BLaER1 (cell line): Measurements from ENCODE around the gene HIF1AN.
A peak's percentile ranks its signal among the peaks of the same experiment; 100 is the strongest.

Experiments used
- H3K27ac ChIP-seq: shearing (Covaris generic); formaldehyde crosslinking; 2 replicates; pipeline ENCODE4 v1.8.1; 2022
- H3K27me3 ChIP-seq: shearing (Covaris generic); formaldehyde crosslinking; 2 replicates; pipeline ENCODE4 v1.8.1; 2022
- H3K36me3 ChIP-seq: shearing (Covaris generic); formaldehyde crosslinking; 2 replicates; pipeline ENCODE4 v1.8.1; 2022
- H3K4me1 ChIP-seq: shearing (Covaris generic); formaldehyde crosslinking; 2 replicates; pipeline ENCODE4 v1.8.1; 2022
- H3K4me2 ChIP-seq: shearing (Covaris generic); formaldehyde crosslinking; 2 replicates; pipeline ENCODE4 v1.8.1; 2022
- H3K4me3 ChIP-seq: shearing (Covaris generic); formaldehyde crosslinking; 2 replicates; pipeline ENCODE4 v1.8.1; 2022
- H3K9ac ChIP-seq: shearing (Covaris generic); formaldehyde crosslinking; 2 replicates; pipeline ENCODE4 v1.8.1; 2022
- H3K9me3 ChIP-seq: shearing (Covaris generic); formaldehyde crosslinking; 2 replicates; pipeline ENCODE4 v1.8.1; 2022
- H4K20me1 ChIP-seq: shearing (Covaris generic); formaldehyde crosslinking; 2 replicates; pipeline ENCODE4 v1.8.1; 2022
- Cebpa-rat ChIP-seq: shearing (Covaris generic); IDR thresholded peaks from 2 replicates; pipeline ENCODE4 v1.8.1; 2022

Gene HIF1AN

DNA sequence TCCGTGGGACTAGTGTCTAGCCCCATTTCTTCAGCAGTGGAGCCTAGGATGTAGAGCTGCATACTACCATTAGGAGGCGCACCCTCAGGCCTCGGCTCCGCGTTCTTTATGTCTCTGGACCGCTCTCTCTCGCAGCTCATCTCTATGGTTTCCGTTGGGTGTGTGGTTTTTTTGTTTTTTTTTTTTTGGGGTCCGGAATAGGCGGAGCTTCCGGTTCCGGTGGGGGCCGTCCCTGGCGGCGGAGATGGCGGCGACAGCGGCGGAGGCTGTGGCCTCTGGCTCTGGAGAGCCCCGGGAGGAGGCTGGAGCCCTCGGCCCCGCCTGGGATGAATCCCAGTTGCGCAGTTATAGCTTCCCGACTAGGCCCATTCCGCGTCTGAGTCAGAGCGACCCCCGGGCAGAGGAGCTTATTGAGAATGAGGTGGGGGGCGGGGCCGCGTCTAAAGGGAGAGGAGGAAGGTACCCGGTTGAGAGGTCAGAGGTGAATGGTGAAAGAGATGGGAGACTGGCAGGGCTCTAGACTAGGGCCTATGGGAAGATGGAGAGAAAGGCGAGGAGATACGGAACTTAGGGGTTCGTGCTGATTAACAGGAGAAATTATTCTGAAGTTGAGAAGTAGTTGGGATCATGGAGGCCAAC is at the start of gene HIF1AN:
TSS of gene HIF1AN (plus strand) at position 229 of the 639 bp plus-strand sequence. CDS start at position 245, 16 bp downstream.
- no peak for TF ChIP-seq Cebpa-rat
- Histone ChIP-seq H3K9ac (peak within 1 kb of the TSS; percentile 75), H3K4me2 (peak within 1 kb of the TSS; percentile 97), H3K4me3 (peak within 1 kb of the TSS; percentile 73), H3K27ac (peak within 1 kb of the TSS; percentile 87), H3K4me1 (peaks cover 44% of the 10 kb centered on the region), H3K9me3 (peaks cover 7% of the 10 kb centered on the region; the same call in 1 of the 2 replicates), H3K36me3 (peaks cover 31% of the 10 kb centered on the region), H3K27me3 (no peaks in the 10 kb centered on the region), H4K20me1 (peaks cover 42% of the 10 kb centered on the region)

DNA sequence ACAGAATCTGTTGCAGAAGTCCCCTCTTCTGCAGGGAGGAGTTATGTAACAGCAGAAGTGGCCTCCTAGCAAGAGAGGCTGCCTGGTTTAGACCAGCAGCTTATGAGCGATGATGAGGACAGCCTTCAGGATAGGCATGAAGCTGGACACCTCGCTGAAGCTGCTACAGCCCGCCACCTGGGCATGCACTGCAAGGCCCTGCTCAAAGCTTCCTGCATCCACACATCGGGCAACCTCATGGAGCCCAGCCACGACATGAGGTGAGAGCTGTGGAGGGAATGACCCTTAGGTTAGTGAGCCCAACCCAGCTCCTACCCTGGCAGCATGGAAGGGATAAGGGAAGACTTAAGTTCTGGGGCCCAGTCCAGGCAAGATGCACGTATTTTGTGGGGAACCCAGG is 48.2 kb upstream of the HIF1AN start:
- Histone ChIP-seq H3K27me3 (peaks cover 30% of the 10 kb centered on the region), H3K4me1 (peaks cover 2% of the 10 kb centered on the region), H3K9me3 (no peaks in the 10 kb centered on the region), H3K27ac (no peak overlapping the region), H4K20me1 (peaks cover 29% of the 10 kb centered on the region), H3K36me3 (peaks cover 73% of the 10 kb centered on the region), H3K9ac (no peak overlapping the region), H3K4me2 (no peak overlapping the region), H3K4me3 (no peak overlapping the region)
- TF ChIP-seq Cebpa-rat, result no peak

DNA sequence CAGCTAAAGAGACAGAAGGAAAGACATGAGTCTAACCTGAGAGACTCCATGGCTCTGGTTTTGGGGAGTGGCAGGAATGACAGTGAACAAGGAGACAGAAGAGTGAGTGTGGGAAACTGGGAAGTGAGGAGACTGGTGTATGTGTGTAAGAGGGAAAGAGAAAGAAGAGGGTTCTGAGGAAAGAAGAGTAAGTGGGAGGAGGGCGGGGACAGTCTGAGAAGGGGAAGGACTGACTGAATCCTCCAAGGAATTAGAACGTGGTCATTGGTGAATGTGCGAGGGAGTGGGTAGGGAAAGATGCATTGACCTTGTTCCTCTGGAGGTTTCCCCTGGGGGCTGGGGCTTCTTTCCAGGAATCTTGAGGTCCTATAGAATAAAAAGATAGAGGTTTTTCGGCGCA is 46.3 kb upstream of the HIF1AN start:
- peaks cover 12% of the 10 kb centered on the region; the same call in 1 of the 2 replicates for H4K20me1 ChIP-seq
- H3K36me3 ChIP-seq, result peaks cover 86% of the 10 kb centered on the region
- H3K27me3 ChIP-seq, result peaks cover 12% of the 10 kb centered on the region
- no peak overlapping the region for H3K9ac ChIP-seq
- H3K4me2 ChIP-seq, result no peak overlapping the region
- H3K9me3 ChIP-seq, result no peaks in the 10 kb centered on the region
- no peaks in the 10 kb centered on the region for H3K4me1 ChIP-seq
- H3K27ac ChIP-seq, result no peak overlapping the region
- H3K4me3 ChIP-seq, result no peak overlapping the region
- TF ChIP-seq Cebpa-rat, result no peak

DNA sequence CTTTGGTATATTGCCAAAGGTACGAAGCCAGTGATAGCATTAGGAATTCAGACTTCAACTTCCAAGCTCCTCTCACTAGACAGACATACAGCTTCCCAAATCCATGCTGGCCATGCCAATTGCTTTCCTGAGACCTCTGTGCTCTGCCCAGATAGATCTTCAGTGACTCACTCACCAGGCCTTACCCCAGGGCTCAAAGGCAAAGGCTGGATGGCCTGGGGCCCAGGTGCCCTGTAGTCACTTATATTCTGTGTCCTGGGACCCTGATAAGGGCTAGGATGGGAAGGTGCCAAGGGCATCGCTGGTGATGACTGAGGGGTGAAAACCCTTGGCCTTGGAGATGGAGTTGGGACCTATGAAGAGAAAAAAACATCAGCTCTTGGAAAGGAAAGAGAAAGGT is 45.2 kb upstream of the HIF1AN start:
- Histone ChIP-seq H3K4me2 (no peak overlapping the region), H3K36me3 (peaks cover 88% of the 10 kb centered on the region), H3K4me3 (no peak overlapping the region), H3K4me1 (no peaks in the 10 kb centered on the region), H3K27ac (no peak overlapping the region), H3K27me3 (peaks cover 3% of the 10 kb centered on the region; the same call in 1 of the 2 replicates), H3K9me3 (no peaks in the 10 kb centered on the region), H4K20me1 (0 out of 2 replicates have a peak, but pooled peaks cover 1% of the 10 kb centered on the region), H3K9ac (no peak overlapping the region)
- TF ChIP-seq Cebpa-rat, result no peak

DNA sequence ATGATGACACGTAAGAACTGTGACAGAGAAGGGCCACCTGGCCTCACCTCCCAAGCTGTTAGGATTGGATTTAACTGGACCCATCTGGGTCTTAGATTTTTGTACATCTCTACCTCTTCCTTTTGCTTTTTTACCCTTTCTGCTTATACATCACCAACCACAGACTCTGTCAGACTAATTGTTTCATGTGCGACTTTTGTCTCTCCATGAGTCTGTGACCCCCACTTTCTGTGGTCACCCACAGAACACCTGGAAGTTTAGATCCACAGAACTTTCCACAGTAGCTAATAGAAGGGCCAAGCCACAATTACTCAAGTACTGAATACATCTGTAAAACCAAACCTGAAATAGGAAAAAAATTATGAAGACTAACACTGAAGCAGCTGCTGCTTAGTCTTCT is 39.2 kb upstream of the HIF1AN start:
- Histone ChIP-seq H3K4me3 (no peak overlapping the region), H3K4me1 (no peaks in the 10 kb centered on the region), H3K27me3 (no peaks in the 10 kb centered on the region), H3K9me3 (no peaks in the 10 kb centered on the region), H4K20me1 (no peaks in the 10 kb centered on the region), H3K4me2 (no peak overlapping the region), H3K27ac (no peak overlapping the region), H3K36me3 (peaks cover 96% of the 10 kb centered on the region), H3K9ac (no peak overlapping the region)
- TF ChIP-seq Cebpa-rat, result no peak

DNA sequence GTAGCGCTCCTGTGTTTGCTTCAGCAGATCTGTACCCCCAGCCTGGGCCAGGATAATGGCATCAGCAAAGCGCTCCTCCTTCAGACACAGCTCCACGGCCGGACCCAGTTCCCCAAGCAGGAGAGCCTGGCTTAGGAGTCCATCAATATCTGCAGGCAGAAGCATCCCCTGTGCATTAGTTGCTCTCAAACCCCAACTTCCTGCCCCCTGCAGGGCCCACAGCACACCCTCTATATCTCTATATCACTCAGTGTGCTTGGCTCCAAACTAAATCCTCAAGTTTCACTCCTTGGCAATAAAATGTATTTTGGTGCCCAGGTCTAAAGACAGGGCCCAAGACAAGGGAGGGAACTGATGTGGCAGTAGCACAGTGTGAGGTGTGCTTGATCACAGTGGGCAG is 37.7 kb upstream of the HIF1AN start:
- Histone ChIP-seq H3K27ac (no peak overlapping the region), H3K4me1 (no peaks in the 10 kb centered on the region), H4K20me1 (no peaks in the 10 kb centered on the region), H3K9me3 (no peaks in the 10 kb centered on the region), H3K4me3 (no peak overlapping the region), H3K27me3 (no peaks in the 10 kb centered on the region), H3K9ac (no peak overlapping the region), H3K36me3 (peaks cover 99% of the 10 kb centered on the region), H3K4me2 (no peak overlapping the region)
- TF ChIP-seq Cebpa-rat, result no peak

DNA sequence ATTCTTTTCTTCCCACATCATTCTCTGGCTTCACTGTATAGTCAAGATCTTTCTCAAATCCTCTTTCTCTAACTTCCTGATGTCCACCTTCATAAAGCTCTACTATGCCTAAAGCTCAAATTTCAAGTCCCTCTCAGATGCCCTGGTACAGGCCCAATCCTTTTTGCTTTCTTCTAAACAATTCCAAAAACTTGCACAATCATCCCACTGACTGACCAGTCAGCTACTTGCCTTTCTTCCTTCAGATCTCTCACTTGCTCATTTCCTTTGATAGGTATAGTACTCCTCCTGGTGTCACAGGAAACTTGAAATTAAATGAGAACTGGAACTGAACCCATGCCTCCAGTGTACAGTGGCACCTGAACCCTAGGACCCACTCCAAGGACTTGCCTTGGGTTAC is 34.3 kb upstream of the HIF1AN start:
- H3K36me3 ChIP-seq, result peaks cover 100% of the 10 kb centered on the region
- H3K4me3 ChIP-seq, result no peak overlapping the region
- no peaks in the 10 kb centered on the region for H3K27me3 ChIP-seq
- H3K4me2 ChIP-seq, result no peak overlapping the region
- H3K27ac ChIP-seq, result no peak overlapping the region
- H4K20me1 ChIP-seq, result no peaks in the 10 kb centered on the region
- H3K9me3 ChIP-seq, result no peaks in the 10 kb centered on the region
- no peaks in the 10 kb centered on the region for H3K4me1 ChIP-seq
- no peak for TF ChIP-seq Cebpa-rat
- H3K9ac ChIP-seq, result no peak overlapping the region

DNA sequence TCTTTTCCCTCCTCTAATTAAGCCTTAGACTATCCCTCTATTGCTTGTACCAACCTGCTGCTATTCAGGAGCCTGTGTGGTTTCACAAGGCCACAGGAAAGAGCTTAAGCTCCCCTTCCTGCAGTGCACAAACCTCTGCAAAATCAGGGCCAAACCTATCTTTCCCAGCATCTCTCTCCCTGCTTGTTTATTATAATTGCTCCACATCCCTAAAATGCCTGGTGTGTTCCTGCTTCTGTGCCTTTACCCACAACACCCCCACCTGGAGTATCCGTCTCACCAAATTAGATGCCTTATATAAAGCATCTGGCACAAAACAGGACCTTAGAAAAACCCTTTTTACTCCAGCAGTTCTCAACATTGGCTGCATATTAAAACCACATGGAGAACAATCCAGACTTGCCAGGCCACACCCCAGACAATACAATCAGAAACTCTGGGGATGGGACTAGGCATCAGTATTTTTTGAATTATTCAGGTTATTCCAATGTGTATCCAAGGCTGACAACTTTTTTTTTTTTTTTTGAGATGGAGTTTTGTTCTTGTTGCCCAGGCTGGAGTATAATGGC is 32.7 kb upstream of the HIF1AN start:
- H4K20me1 ChIP-seq, result no peaks in the 10 kb centered on the region
- no peaks in the 10 kb centered on the region for H3K9me3 ChIP-seq
- TF ChIP-seq Cebpa-rat, result no peak
- H3K4me2 ChIP-seq, result no peak overlapping the region
- H3K36me3 ChIP-seq, result peaks cover 100% of the 10 kb centered on the region
- H3K27me3 ChIP-seq, result no peaks in the 10 kb centered on the region
- H3K9ac ChIP-seq, result no peak overlapping the region
- H3K4me1 ChIP-seq, result no peaks in the 10 kb centered on the region
- H3K4me3 ChIP-seq, result no peak overlapping the region
- H3K27ac ChIP-seq, result no peak overlapping the region

DNA sequence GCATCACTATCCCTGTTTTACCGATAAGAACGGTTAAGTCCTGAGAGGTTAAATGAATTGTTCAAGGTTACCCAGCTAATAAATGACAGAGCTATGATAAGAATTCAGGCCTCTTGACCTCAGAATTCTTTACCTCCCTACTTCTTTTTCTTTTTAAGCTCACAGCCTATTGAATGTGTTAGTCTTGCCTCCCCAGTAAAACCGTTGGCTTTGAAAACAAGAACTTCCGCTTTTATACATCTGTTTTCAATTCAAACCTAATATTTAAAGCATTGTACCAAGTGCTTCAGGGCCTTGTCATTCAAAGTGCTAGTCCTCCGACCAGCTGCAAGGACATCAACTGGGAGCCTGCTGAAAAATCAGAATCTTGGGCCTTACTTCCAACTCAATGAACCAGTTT is 31.6 kb upstream of the HIF1AN start:
- Histone ChIP-seq H3K4me2 (no peak overlapping the region), H4K20me1 (no peaks in the 10 kb centered on the region), H3K36me3 (peaks cover 98% of the 10 kb centered on the region), H3K9ac (no peak overlapping the region), H3K4me3 (no peak overlapping the region), H3K27ac (no peak overlapping the region), H3K27me3 (no peaks in the 10 kb centered on the region), H3K4me1 (no peaks in the 10 kb centered on the region), H3K9me3 (no peaks in the 10 kb centered on the region)
- no peak for TF ChIP-seq Cebpa-rat

DNA sequence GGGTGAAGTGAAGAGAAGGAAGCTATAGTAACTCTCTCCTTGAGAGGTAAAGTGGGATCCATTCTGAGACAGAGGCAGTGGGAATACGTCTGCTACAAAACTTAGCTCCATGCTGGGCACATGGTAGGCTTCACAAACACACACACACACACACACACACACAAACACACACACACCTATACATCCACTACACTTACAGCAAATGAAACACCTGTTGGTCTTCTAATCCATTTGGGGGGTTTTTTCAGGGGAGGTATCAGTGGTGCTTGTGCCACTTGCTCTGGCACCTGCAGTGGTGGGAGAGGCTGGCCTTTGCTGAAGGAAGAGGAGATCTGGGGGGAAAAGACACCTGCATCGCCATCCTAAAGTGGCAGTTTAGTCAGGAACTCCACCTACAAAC is 30.6 kb upstream of the HIF1AN start:
- Histone ChIP-seq H4K20me1 (0 out of 2 replicates have a peak, but pooled peaks cover 2% of the 10 kb centered on the region), H3K4me3 (no peak overlapping the region), H3K36me3 (peaks cover 94% of the 10 kb centered on the region), H3K27ac (no peak overlapping the region), H3K4me1 (no peaks in the 10 kb centered on the region), H3K9ac (no peak overlapping the region), H3K4me2 (no peak overlapping the region), H3K9me3 (no peaks in the 10 kb centered on the region), H3K27me3 (no peaks in the 10 kb centered on the region)
- no peak for TF ChIP-seq Cebpa-rat
